Nephron (organoid): ENCODE measurements around the gene HIVEP2.

Experiments
- H3K27ac Mint-ChIP-seq, 3 experiments: 2 replicates each; pipeline ENCODE4 v1.8.0; 2020; ENCODE audit warnings: mixed read lengths in 3 of 3, mild to moderate bottlenecking in 2 of 3, moderate library complexity in 1 of 3
- H3K27me3 Mint-ChIP-seq: 2 replicates; pipeline ENCODE4 v1.8.0; 2021; ENCODE audit warnings: low read depth, mild to moderate bottlenecking, moderate library complexity, mixed read lengths
- H3K36me3 Mint-ChIP-seq: 2 replicates; pipeline ENCODE4 v1.8.0; 2020; ENCODE audit warnings: low read depth, mixed read lengths
- H3K4me1 Mint-ChIP-seq: 2 replicates; pipeline ENCODE4 v1.8.0; 2020; ENCODE audit warnings: mixed read lengths
- H3K4me3 Mint-ChIP-seq, 3 experiments: 2 replicates each; pipeline ENCODE4 v1.8.0; 2020; ENCODE audit warnings: mild to moderate bottlenecking in 3 of 3, mixed read lengths in 3 of 3, moderate library complexity in 2 of 3
- H3K9me3 Mint-ChIP-seq: 2 replicates; pipeline ENCODE4 v1.8.0; 2020; ENCODE audit warnings: mixed read lengths
- CTCF ChIP-seq, 3 experiments: fragments of 200-600 bp; sonication (generic); IDR thresholded peaks; one replicate each; pipeline ENCODE4 v1.5.0; 2021; ENCODE audit warnings: antibody characterized with exemption in 3 of 3; ENCODE audit not compliant: unreplicated experiment in 3 of 3

Gene HIVEP2

GRCh38 chr6:142797159-142797558 lies 147.8 kb downstream of the HIVEP2 start:
- Mint-ChIP-seq H3K4me1 (peaks cover 2% of the 10 kb centered on the region), H3K9me3 (no peaks in the 10 kb centered on the region), H3K27me3 (no peaks in the 10 kb centered on the region), H3K27ac (no peak overlapping the region), H3K4me3 (no peak overlapping the region), H3K36me3 (no peaks in the 10 kb centered on the region)
- TF ChIP-seq CTCF (IDR thresholded peaks at IDR 0.05; ENCODE audit: unreplicated experiment in 3 of 3): no peak

- H3K9me3 Mint-ChIP-seq: no peaks in the 10 kb centered on the region
- no peaks in the 10 kb centered on the region for H3K27me3 Mint-ChIP-seq
- H3K36me3 Mint-ChIP-seq: no peaks in the 10 kb centered on the region
- no peak overlapping the region for H3K27ac Mint-ChIP-seq
- TF ChIP-seq CTCF (IDR thresholded peaks at IDR 0.05; ENCODE audit: unreplicated experiment in 3 of 3): no peak
- H3K4me1 Mint-ChIP-seq: no peaks in the 10 kb centered on the region
- H3K4me3 Mint-ChIP-seq: no peak overlapping the region
Observed at GRCh38 chr6:142796571-142796970, 148.4 kb downstream of the HIVEP2 start.

- no peaks in the 10 kb centered on the region for H3K4me1 Mint-ChIP-seq
- no peak overlapping the region for H3K27ac Mint-ChIP-seq
- no peak overlapping the region for H3K4me3 Mint-ChIP-seq
- no peaks in the 10 kb centered on the region for H3K36me3 Mint-ChIP-seq
- no peak for TF ChIP-seq CTCF (IDR thresholded peaks at IDR 0.05; ENCODE audit: unreplicated experiment in 3 of 3)
- H3K9me3 Mint-ChIP-seq: no peaks in the 10 kb centered on the region
- no peaks in the 10 kb centered on the region for H3K27me3 Mint-ChIP-seq
Observed at GRCh38 chr6:142796024-142796423, 149.0 kb downstream of the HIVEP2 start.

- no peaks in the 10 kb centered on the region for H3K4me1 Mint-ChIP-seq
- no peak for TF ChIP-seq CTCF (IDR thresholded peaks at IDR 0.05; ENCODE audit: unreplicated experiment in 3 of 3)
- H3K9me3 Mint-ChIP-seq: no peaks in the 10 kb centered on the region
- H3K27me3 Mint-ChIP-seq: no peaks in the 10 kb centered on the region
- H3K36me3 Mint-ChIP-seq: no peaks in the 10 kb centered on the region
- H3K27ac Mint-ChIP-seq: no peak overlapping the region
- H3K4me3 Mint-ChIP-seq: no peak overlapping the region
Observed at GRCh38 chr6:142794424-142794823, 150.6 kb downstream of the HIVEP2 start.

GRCh38 chr6:142790257-142790656 lies 154.7 kb downstream of the HIVEP2 start:
- Mint-ChIP-seq H3K27me3 (no peaks in the 10 kb centered on the region), H3K4me3 (no peak overlapping the region), H3K9me3 (no peaks in the 10 kb centered on the region), H3K27ac (no peak overlapping the region), H3K4me1 (no peaks in the 10 kb centered on the region), H3K36me3 (no peaks in the 10 kb centered on the region)
- no peak for TF ChIP-seq CTCF (IDR thresholded peaks at IDR 0.05; ENCODE audit: unreplicated experiment in 3 of 3)

- Mint-ChIP-seq H3K4me3 (no peak overlapping the region), H3K36me3 (no peaks in the 10 kb centered on the region), H3K9me3 (no peaks in the 10 kb centered on the region), H3K27ac (no peak overlapping the region), H3K27me3 (no peaks in the 10 kb centered on the region), H3K4me1 (no peaks in the 10 kb centered on the region)
- TF ChIP-seq CTCF (IDR thresholded peaks at IDR 0.05; ENCODE audit: unreplicated experiment in 3 of 3): no peak
Observed at GRCh38 chr6:142787422-142787821, 157.6 kb downstream of the HIVEP2 start.
